Measurements from ENCODE around the gene TMEM208. TPM values are rescaled to one million over a fixed set of nuclear protein-coding genes. Genes with fewer than 3 reads are reported as not detected.

TMEM208 gene
- 46.9 TPM for total RNA-seq

DNA sequence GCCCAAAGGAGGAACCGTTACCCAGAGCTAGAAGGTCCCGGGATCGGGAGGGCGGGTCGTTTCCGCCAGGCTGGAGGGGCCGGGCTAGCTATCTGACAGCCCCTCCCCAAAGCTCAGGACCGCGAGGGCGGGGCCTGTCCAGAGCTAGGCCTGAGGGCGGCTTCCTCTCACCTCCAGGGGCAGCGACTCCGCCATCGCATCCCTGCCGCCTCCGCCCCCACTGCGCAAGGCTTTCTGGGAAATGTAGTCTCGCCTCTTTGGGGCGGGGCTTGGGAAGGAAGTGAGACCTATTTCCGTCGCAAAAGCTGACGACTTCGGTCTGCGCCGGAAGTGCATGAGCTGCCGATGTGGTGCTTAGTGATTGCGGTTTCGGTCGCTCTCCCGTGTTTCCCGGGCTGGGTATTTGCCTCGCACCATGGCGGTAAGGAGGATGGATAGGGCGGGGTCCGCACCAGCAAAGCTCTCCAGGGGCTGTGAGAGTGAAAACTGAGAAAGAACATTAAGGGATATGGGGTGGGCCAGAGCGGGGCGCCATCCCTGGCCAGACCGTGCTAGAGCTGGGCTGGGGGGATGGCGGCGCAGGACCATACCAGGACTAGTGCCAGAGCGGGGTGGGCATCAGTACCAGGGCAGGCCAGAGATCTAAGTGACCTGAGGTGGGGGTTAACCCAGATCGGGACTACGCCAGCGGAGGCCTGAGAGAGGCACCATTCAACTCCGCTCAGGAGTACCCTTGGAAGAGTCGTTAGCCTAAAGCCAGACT is at the start of gene TMEM208:
Gene TMEM208 (plus strand): TSS at position 327 of the 763 bp plus-strand sequence. CDS start 89 bp downstream, at position 416.
- DNase-seq (ENCODE audit: low spot score): peak; percentile 98

DNA sequence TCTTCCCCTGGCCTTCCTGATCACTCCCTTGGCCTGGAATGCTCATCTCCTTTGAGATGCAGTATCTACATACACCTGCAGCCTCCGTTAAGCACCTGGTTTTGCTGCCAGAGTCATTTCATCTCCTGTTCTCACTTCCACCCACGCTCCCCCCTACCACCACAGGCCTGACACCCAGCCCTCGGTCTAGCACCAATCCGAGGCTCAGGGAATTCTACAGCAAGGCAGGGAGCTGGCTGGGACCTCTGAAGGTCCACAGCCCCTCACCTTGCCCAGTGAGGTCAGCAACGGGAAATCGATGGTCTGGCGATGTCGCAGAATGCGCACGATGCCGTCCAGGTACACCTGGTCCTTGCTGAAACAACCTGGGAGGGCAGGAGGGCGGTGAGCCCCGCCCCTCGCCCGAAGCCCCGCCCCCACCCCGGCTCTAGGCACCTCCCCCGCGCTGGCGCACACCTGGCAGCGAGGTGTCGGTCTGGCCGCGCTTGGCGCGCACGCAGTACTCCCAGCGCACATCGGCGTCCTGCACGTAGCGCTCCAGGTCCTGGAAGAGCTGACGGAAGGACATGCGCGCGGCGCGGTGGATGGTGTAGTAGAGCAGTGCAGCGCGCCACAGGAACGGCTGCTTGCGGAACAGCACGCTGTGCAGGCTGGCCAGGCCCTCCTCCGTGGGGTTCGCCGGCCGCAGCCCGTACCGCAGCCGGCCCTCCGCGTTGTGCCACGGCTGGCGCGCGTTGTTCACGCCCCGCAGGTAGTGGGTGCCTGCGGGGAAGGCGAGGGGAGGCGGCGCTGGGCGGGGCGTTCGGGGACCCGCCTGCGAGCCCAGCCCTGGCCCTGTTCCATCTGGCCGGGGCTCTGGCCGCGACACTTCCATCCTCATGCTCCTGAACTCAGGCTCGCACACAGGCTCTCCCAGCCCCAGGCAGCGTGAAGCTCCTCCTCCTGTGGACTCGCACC is 48.9 kb upstream of the TMEM208 start:
- DNase-seq (ENCODE audit: low spot score): peak; percentile 81

GRCh38 chr16:67179421-67180080 is 47.4 kb upstream of the TMEM208 start:
- no peak for DNase-seq (ENCODE audit: low spot score)

DNA sequence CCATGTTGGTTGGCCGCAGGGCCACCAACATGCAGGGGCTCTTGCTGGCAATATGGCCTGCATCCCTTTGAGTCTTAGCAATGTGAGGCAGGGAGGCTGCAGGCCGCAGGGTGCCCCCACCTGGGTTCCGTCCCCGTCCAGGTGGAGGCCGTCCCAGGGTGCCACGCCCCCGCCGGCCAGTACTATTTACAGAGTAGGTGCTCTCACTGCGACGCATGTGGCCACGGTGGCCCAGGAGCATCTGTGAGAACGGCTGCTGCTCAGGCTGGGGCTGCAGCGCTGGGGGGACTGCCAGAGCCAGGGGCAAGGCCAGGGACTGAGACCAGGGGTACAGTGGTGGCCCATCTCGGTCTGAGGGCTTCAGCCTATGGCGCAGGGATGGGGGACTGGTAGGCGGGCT is 46.8 kb upstream of the TMEM208 start:
- DNase-seq (ENCODE audit: low spot score): no peak

DNA sequence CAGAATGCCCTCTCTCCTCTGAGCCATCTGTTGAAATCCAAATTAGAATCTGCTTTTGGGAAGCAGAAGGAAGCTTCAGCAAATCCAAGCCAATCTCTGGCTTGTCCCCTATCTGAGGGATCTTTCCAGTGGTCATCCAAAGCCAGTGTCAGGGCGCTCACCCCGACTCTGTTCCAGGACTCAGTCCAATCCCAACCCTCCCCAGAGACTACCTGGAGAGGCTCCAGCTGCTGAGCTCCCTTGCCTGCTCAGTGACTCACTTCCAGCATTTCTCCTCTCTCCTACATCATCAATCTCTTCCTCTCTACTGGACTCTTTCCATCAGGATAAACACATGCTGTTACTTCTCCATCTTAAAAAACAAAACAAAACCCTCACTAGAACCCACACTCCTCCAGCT is 45.6 kb upstream of the TMEM208 start:
- DNase-seq (ENCODE audit: low spot score): no peak

DNA sequence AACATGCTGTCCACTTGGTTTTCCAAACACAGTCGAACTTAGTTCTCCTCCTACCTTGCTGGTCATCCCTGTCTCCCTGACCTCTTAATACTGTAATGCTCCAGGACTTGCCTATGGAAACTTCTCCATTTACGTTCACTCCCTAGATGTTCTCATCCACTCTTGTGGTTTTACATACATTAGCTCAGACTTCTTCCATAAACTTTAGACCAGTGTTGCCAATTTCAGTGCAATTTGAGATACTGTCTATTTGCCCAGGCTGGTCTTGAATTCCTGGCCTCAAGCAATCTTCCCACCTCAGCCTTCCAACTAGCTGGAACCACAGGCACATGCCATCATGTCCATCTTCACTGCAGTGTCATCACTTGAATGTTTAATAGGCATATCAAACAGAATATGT is 44.6 kb upstream of the TMEM208 start:
- DNase-seq (ENCODE audit: low spot score): no peak

DNA sequence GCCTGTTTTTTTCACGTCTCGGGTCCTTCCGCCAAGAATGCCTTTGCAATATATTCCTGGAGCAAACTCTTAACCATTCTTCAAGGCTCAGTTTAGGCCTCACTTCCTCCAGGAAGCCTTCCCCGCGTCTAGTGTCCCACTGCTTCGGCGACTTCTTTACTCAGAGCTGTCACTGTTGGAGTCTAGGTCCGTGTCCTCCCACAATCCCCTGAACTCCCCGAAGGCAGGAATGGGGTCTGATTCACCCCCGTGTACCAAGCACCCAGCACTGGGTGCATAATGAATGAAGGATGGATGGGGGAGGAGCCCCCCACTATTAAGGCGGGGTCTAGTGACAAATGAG is 43.7 kb upstream of the TMEM208 start:
- DNase-seq (ENCODE audit: low spot score): no peak

GRCh38 chr16:67183627-67184452 is 43.1 kb upstream of the TMEM208 start, which contains the start of gene MATCAP1:
Gene MATCAP1 (minus strand): TSS chr16:67183963. CDS start chr16:67180610, 3,353 bp downstream.
- peak; percentile 94 for DNase-seq (ENCODE audit: low spot score)

GRCh38 chr16:67184453-67184994 is 42.4 kb upstream of the TMEM208 start:
- DNase-seq (ENCODE audit: low spot score): no peak

- peak; percentile 92 for DNase-seq (ENCODE audit: low spot score)
Measured at GRCh38 chr16:67184995-67185650, 41.8 kb upstream of the TMEM208 start.

- no peak for DNase-seq (ENCODE audit: low spot score)
Measured at GRCh38 chr16:67185651-67186134, 41.2 kb upstream of the TMEM208 start.

DNA sequence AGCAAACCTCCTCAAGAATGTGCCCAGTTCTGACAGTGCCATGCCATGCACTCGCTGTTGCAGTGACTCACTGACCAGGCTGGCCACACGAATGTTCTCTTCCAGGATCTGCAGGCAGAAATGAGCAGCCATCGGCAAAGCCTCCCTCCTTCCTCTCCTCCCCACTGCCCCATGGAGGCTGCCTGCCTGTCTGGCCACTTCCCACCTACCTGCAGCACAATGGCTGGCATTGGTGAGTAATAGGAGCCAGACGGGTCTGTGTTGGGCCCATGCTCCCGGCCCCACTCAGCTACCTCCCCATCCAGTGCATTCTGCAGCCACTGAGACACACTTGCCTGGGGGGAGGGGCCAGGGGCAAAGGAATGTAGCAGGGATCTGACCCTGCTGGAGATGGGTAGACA is 40.4 kb upstream of the TMEM208 start:
- no peak for DNase-seq (ENCODE audit: low spot score)

GRCh38 chr16:67187175-67187890 is 39.6 kb upstream of the TMEM208 start:
- DNase-seq (ENCODE audit: low spot score): no peak

GRCh38 chr16:67188323-67188722 is 38.6 kb upstream of the TMEM208 start:
- DNase-seq (ENCODE audit: low spot score): no peak

- DNase-seq (ENCODE audit: low spot score): no peak
Measured at GRCh38 chr16:67188798-67189197, 38.1 kb upstream of the TMEM208 start.

DNA sequence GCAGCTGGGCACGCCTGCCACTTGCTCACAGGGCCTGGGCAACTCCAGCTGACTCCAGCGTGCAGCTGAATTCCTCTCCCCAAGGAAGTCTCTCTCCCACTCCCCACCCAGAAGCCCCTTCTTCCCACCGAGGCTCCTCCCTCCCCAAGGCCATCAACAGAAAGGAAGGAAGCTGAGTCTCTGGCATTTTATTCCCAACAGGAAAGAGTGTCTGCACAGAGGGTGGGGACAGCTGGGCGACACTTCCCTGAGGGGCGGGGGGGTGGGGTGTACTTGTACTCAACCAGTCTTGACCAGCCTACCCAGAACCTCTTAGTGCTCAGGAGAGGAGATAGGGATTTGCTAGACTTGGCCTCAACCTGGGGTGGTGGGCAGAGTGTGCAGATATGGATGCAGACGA is 36.9 kb upstream of the TMEM208 start, which contains the start of gene EXOC3L1:
Gene EXOC3L1 (minus strand): TSS at position 96 of the 400 bp plus-strand sequence. CDS start 460 bp downstream, outside the sequence.
- DNase-seq (ENCODE audit: low spot score): no peak

- DNase-seq (ENCODE audit: low spot score): no peak
Measured at GRCh38 chr16:67190448-67191399, 36.2 kb upstream of the TMEM208 start.

- no peak for DNase-seq (ENCODE audit: low spot score)
Measured at GRCh38 chr16:67191411-67191994, 35.4 kb upstream of the TMEM208 start.
